SU-DHL-6 (cell line): ENCODE data around the gene EYA2.

Source experiments
- H2AFZ ChIP-seq: fragments of 200-600 bp; sonication (generic); 2 replicates; pipeline ENCODE4 v1.6.1; 2014; ENCODE audit warnings: low read depth, mild to moderate bottlenecking, moderate library complexity, mixed read lengths, antibody characterized with exemption, low read length; ENCODE audit not compliant: severe bottlenecking
- H3F3A ChIP-seq: fragments of 200-600 bp; shearing (Covaris generic); 2 replicates; pipeline ENCODE4 v1.6.0; 2016; ENCODE audit warnings: antibody characterized with exemption, mild to moderate bottlenecking; ENCODE audit not compliant: insufficient read depth
- H3K27ac ChIP-seq: fragments of 200-600 bp; sonication (generic); 2 replicates; pipeline ENCODE4 v1.5.1; 2016; ENCODE audit warnings: low read depth, mild to moderate bottlenecking, low read length, moderate library complexity, mixed read lengths
- H3K27me3 ChIP-seq: fragments of 200-600 bp; sonication (generic), shearing (Covaris generic); 2 replicates; pipeline ENCODE4 v1.6.0; 2014; ENCODE audit warnings: mild to moderate bottlenecking, low read length
- H3K36me3 ChIP-seq: fragments of 200-600 bp; sonication (generic); 2 replicates; pipeline ENCODE4 v1.6.1; 2014; ENCODE audit warnings: mild to moderate bottlenecking, low read length, mixed read lengths
- H3K4me2 ChIP-seq: fragments of 300-600, 200-600 bp; shearing (Covaris generic), sonication (generic); 2 replicates; pipeline ENCODE4 v1.6.0; 2014; ENCODE audit warnings: low read length, low read depth, mild to moderate bottlenecking; ENCODE audit not compliant: poor library complexity, severe bottlenecking
- H3K4me3 ChIP-seq: fragments of 200-600 bp; sonication (generic); 2 replicates; pipeline ENCODE4 v1.5.1; 2014; ENCODE audit warnings: antibody characterized with exemption, low read length, mild to moderate bottlenecking, mixed read lengths; ENCODE audit not compliant: insufficient read depth, poor library complexity, severe bottlenecking
- H3K79me2 ChIP-seq: fragments of 200-600 bp; sonication (generic); 2 replicates; pipeline ENCODE4 v1.6.1; 2014; ENCODE audit warnings: mild to moderate bottlenecking, low read length, moderate library complexity; ENCODE audit not compliant: insufficient read depth
- H3K9ac ChIP-seq: fragments of 200-600 bp; sonication (generic); 2 replicates; pipeline ENCODE4 v1.7.0; 2014; ENCODE audit warnings: mild to moderate bottlenecking, low read length
- H3K9me2 ChIP-seq: fragments of 200-600 bp; sonication (generic); replicated peaks from 2 replicates; pipeline ENCODE4 v1.6.1; 2014; ENCODE audit warnings: low read length; ENCODE audit not compliant: insufficient read depth
- H3K9me3 ChIP-seq: fragments of 200-600 bp; sonication (generic); 2 replicates; pipeline ENCODE4 v1.6.1; 2014; ENCODE audit warnings: low read length, mixed read lengths; ENCODE audit not compliant: insufficient read depth
- H4K20me1 ChIP-seq: fragments of 200-600 bp; sonication (generic); 2 replicates; pipeline ENCODE4 v1.6.1; 2014; ENCODE audit warnings: low read depth, mild to moderate bottlenecking, antibody characterized with exemption, low read length, moderate library complexity, mixed read lengths
- CTCF ChIP-seq: fragments of 200-600 bp; sonication (generic); IDR thresholded peaks from one replicate; pipeline ENCODE4 v1.5.1; 2017; ENCODE audit warnings: antibody characterized with exemption, mild to moderate bottlenecking, low read length, moderate library complexity; ENCODE audit not compliant: insufficient read depth, poor library complexity, severe bottlenecking
- EZH2phosphoT487 ChIP-seq: fragments of 200-600 bp; sonication (generic), shearing (Covaris generic); conservative IDR thresholded peaks from 2 replicates; pipeline ENCODE4 v1.6.1; 2018; ENCODE audit warnings: mild to moderate bottlenecking, antibody characterized with exemption, low read length, moderate library complexity, mixed read lengths

The EYA2 gene

GRCh38 chr20:47110819-47111218 lies 216.2 kb downstream of the EYA2 start:
- no peaks in the 10 kb centered on the region for H3K79me2 ChIP-seq
- no peak overlapping the region for H3K4me3 ChIP-seq
- no peaks in the 10 kb centered on the region for H3F3A ChIP-seq
- H3K9me3 ChIP-seq = peaks cover 12% of the 10 kb centered on the region; the same call in 1 of the 2 replicates
- no peak overlapping the region for H3K4me2 ChIP-seq
- TF ChIP-seq EZH2phosphoT487 (no peak), CTCF (no peak)
- H3K27ac ChIP-seq = no peak overlapping the region
- no peaks in the 10 kb centered on the region for H4K20me1 ChIP-seq
- no peaks in the 10 kb centered on the region for H3K27me3 ChIP-seq
- no peak overlapping the region for H3K9ac ChIP-seq
- H3K36me3 ChIP-seq = no peaks in the 10 kb centered on the region
- H3K9me2 ChIP-seq = no peaks in the 10 kb centered on the region
- H2AFZ ChIP-seq = no peak overlapping the region

DNA sequence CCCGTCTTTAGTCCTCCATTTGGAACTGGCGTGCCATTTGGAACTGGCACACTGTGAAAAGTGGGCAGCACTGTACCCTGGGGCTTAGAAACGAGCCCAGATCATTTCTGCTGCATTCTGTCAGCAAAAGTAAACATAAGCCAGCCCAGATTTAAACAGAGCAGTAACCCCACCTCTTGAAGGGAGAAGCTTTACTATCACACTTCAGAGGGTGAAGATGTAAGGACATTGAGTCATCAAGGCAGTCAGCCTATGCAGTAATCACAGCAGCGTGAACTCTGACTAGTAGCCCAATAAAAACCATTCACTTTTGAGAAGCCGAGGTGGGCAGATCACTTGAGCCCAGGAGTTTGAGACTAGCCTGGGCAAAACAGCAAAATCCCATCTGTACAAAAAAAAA lies 216.9 kb downstream of the EYA2 start:
- Histone ChIP-seq H3F3A (no peaks in the 10 kb centered on the region), H3K27ac (no peak overlapping the region), H2AFZ (no peak overlapping the region), H3K4me3 (no peak overlapping the region), H3K79me2 (no peaks in the 10 kb centered on the region), H3K27me3 (no peaks in the 10 kb centered on the region), H3K9me2 (no peaks in the 10 kb centered on the region), H3K36me3 (no peaks in the 10 kb centered on the region), H3K4me2 (no peak overlapping the region), H3K9me3 (peaks cover 12% of the 10 kb centered on the region; the same call in 1 of the 2 replicates), H3K9ac (no peak overlapping the region), H4K20me1 (no peaks in the 10 kb centered on the region)
- TF ChIP-seq CTCF (no peak), EZH2phosphoT487 (no peak)

- peaks cover 12% of the 10 kb centered on the region; the same call in 1 of the 2 replicates for H3K9me3 ChIP-seq
- no peak overlapping the region for H3K4me2 ChIP-seq
- no peaks in the 10 kb centered on the region for H4K20me1 ChIP-seq
- no peaks in the 10 kb centered on the region for H3K27me3 ChIP-seq
- H3K27ac ChIP-seq = no peak overlapping the region
- no peaks in the 10 kb centered on the region for H3K9me2 ChIP-seq
- H2AFZ ChIP-seq = no peak overlapping the region
- no peaks in the 10 kb centered on the region for H3F3A ChIP-seq
- H3K79me2 ChIP-seq = no peaks in the 10 kb centered on the region
- no peaks in the 10 kb centered on the region for H3K36me3 ChIP-seq
- H3K4me3 ChIP-seq = no peak overlapping the region
- TF ChIP-seq CTCF (no peak), EZH2phosphoT487 (no peak)
- H3K9ac ChIP-seq = no peak overlapping the region
These were observed 218.9 kb downstream of the EYA2 start for GRCh38 chr20:47113362-47114109.
